ENCODE measurements around the gene FAM20C.
"Not testable (repeated sequence)": the region's sequence is repeated elsewhere in the genome, so short reads cannot be mapped to it uniquely, and the experiment has no call there.

The FAM20C gene

GRCh38 chr7:174716-175115 is 17.7 kb upstream of the FAM20C start:
- no peak for DNase-seq (ENCODE audit: low read depth)

DNA sequence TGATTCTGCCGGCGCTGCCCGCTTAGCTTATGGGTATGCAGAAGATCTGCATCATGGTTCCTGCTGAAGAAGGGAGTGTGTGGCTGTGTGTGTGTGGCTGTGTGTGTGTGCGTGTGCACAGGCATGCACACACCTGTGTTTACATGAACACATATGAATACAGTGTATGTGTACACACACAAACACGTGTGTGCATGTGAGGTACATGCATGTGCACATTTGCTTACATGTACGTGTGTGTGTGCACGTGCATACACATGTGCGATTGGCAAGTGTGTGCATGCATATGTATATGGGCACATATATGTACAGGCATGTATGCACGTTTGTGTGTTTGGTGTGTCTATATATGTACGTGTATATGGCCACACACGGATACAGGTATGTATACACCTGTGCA is 16.4 kb upstream of the FAM20C start:
- no peak for DNase-seq (ENCODE audit: low read depth)

GRCh38 chr7:176381-176780 is 16.0 kb upstream of the FAM20C start:
- no peak for DNase-seq (ENCODE audit: low read depth)

GRCh38 chr7:176786-177459 is 15.4 kb upstream of the FAM20C start:
- DNase-seq (ENCODE audit: low read depth), result no peak

DNA sequence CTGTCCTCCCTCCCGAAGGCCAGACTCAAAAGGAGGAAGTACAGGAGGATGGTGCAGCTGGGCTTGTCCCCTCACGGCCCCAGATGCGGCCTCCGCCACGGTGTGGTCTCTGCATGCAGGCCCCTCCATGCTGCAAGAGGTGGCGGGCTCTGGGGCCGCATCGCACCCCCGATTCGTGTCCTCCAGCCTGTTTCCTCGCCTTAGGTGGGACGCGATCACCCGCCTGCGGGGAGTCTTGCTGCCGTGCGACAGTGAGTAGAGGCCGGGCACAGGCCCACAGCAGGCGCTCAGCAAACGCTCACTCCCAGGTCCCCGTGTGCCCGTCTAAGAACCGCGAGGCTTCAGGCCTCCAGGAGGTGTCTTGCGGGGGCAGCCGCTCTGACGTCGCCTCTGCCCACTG is 13.9 kb upstream of the FAM20C start:
- DNase-seq (ENCODE audit: low read depth), result no peak

DNA sequence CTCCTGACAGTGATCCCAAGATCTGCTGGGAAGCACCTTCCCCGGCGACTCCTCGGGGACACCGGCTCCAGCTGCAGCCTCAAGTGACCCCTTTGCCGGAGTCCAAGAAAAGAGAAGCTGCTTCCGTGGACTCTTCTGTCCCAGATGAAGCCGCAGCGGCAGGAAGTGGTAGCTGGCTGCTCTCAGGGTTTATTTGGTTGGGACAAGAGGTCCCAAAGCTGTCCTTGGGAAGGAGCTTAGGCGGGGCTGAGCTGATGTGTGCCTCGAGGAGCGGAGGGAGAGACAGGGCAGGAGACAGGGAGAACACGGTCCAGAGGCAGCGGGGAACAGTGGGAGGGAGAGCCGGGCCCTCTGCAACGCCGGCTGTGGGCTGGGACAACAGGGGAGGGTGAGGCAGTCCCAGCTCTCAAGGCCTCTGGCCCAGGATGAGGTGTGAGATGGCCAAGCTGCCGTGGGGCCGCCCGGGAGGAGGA is 13.1 kb upstream of the FAM20C start:
- no peak for DNase-seq (ENCODE audit: low read depth)

DNA sequence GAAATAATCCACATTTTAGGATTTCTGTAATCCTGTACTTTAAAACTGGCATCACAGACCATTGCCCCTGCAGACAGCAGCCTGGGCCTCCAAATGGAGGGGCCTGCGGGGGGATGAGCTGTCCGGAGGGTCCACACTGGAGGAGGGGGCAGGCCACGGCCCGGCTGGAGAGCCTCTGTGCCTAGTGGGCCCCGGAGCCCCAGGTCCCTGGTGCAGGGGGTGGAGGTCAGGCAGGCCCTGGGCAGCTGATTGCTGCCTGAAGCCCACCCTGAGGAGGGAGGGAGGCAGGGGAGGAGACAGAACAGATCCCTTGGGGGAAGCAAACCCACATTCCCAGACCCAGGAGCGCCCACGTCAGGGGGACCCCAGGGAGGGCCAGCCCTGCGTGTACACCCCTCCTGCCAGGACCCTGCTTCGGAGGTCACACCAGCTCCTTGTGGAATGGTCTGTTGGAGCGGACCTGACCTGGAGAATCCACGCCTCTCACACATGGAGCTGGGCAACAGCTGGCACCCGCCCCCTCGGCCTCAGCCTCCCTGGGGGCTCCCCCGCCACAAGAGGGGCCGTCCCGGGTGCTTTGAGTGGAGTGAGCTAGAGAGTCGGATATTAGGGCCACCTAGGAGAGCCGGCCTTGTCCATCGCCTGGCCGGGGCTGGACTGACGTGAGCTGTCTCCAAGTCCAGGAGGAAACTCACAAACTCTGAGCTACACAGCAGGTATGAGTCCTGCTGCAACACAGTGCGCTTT is 12.2 kb upstream of the FAM20C start:
- no peak for DNase-seq (ENCODE audit: low read depth)

GRCh38 chr7:181738-182137 is 10.6 kb upstream of the FAM20C start:
- no peak for DNase-seq (ENCODE audit: low read depth)

DNA sequence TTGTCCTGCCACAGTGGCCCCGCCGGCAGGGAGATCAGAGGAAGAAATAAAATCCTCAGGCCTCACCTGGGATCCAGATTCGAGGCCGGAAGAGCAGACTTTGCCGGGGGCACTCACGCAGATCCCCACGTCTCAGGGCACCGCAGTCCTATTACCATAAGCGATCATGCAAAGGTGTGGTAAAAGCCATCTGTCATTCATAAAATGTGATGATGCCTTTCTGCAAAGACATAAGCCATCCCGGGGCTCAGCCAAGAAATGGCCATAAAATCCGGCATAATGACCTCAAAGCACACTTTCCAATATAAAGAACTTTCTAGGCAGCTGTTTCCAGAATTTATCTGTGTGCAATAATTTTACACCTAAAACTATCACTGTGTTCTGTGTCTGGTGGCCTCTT is 9.9 kb upstream of the FAM20C start:
- not testable (repeated sequence) for DNase-seq (ENCODE audit: low read depth)

GRCh38 chr7:183496-184292 is 8.7 kb upstream of the FAM20C start:
- no peak for DNase-seq (ENCODE audit: low read depth)

DNA sequence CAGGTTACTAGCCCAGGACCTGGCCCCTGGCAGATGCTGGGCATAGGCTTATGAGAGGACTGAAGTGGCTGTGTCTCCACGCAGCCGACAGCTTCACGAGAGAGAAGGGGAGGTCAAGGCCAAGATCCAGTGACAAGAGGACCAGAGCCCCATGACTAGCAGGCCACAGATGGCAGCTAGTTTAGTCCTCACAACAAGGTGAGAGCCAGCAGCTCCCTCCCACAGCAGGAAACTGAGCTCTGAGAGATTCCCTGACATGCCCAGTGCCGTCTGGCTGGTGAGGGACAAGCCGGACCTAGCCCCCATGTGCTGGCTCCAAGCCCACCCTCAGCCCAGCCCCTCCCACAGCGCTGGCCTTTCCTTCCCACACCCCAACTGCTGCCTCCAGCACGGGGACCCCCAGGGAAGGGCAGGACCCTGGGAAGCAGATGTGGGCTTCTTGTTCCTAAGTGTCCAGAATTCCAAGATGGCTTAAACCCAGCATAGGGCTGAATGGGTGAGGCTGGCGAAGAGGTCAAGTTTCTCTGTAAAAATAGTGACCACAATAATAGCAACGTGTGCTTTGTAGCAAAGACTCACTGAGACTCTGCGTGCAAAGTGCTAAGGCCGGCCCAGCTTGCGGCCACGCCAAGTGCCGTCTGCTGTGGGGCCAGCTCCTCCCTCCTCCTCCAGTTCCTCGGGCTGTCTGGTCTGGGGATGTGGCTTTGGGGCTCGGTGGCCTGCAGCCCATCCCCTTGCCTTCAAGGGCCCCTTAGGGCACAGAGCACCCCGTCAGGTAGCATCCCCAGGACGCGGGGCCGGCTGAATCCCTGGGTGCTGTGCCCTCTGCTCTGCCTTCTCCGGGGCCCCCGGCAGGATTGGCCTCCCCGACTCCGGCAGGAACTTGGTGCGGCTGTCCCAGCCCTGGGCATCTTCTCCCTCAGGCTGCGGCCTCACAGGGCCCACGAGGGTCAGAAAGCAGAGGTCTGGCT is 7.8 kb upstream of the FAM20C start:
- no peak for DNase-seq (ENCODE audit: low read depth)

GRCh38 chr7:186516-187113 is 5.8 kb upstream of the FAM20C start:
- DNase-seq (ENCODE audit: low read depth), result no peak

DNA sequence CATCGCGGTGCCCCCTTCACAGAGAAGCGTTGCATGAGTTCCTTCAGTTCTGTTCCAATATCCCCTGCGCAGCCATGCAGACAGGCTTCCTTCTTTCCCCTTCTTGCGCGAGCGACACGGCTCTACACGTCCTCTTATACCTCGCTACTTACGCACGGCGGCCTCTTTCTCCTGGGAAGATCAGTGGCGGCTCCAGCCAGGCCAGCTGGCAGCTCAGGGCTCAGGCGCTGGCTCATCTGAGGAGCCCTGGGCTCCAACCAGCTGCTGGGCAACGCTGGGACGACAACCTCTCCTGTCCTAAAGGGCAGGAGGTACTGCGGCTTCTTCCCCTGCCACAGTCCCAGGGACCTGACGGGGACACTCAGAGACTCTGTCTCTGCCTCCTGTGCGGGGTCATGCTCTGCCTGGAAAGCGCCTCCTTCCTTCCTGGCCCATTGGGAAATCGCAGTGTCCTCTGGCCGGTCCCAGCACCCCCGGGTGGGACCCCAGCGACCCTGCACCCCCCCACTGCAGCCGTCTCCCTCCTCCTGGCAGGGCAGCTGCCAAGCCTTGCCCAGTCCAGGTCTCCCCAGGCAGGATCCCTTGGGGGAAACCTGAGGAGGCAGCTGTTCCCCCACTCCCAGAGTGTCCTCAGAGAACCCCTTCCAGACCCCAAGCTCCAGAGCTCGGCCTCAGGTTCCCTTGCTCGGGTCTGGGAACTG is 5.0 kb upstream of the FAM20C start:
- no peak for DNase-seq (ENCODE audit: low read depth)

GRCh38 chr7:188174-188573 is 4.2 kb upstream of the FAM20C start:
- DNase-seq (ENCODE audit: low read depth), result no peak

GRCh38 chr7:188727-189500 is 3.5 kb upstream of the FAM20C start:
- no peak for DNase-seq (ENCODE audit: low read depth)

DNA sequence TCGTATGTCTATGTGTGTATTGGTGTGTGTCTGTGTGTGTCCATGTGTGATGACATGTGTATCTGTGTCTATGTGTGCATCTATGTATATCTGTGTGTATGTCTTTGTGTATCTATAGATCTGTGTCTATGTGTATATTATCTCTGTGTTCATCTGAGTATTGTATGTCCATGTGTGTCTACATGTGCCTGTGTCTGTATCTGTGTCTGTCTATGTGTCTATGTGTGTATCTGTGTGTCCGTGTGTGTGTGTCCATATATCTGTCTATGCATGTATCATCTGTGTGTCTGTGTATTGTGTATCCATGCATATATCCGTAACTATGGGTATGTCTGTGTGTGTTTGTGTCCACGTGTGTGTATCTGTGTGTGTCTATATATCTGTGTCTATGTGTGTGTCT is 2.7 kb upstream of the FAM20C start:
- no peak for DNase-seq (ENCODE audit: low read depth)

- DNase-seq (ENCODE audit: low read depth), result no peak
Measured at GRCh38 chr7:190196-190595, 2.2 kb upstream of the FAM20C start.

DNA sequence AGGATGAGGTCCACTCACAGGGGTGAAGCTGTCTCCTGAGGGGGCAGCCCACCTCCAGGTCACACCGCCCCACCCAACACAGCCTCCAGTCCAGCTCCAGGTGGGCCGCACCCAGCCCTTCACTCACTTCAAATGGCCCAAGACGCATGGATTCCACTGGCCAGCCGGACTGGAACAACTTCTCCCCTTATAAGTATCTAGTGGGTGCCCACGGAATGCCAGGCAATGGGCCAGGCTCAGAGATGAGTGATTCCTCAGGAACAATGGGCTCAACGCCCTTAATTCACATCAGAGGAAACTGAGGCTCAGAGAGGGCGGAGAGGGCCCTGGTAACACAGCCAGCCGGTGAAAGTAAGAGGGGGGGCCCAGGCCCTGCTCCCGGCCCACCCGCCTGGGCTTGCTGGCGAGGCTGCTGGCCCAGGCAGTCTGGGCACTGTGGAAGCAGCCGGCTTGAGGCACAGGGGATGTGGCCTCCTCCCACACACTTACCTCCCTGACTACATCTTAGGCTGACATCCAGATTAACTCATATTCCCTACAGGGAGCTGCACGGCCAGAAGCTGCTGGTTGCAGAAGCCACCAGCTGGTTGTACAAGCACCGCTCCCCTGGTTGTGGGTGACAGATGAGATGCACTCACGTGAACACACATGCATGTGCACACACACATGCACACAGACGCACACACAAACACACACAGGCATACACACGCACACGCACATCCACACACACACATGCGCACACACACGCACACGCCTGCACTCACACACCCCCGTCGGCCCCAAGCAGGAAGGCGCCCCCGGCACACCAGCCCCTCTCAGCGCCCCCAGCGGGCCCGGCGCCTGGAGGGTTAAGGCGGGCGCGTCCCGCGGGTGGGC is 1.0 kb upstream of the FAM20C start:
- no peak for DNase-seq (ENCODE audit: low read depth)
